ENCODE measurements around the gene SLC9A5. TPM values are rescaled to one million over a fixed set of nuclear protein-coding genes. Genes with fewer than 3 reads are reported as not detected.

SLC9A5 gene
- polyA plus RNA-seq, 12 donors = 0.54 to 1.9 (median 1.1) TPM; not detected in 2

GRCh38 chr16:67257486-67258160 lies 8.8 kb downstream of the SLC9A5 start:
- no peak for DNase-seq

GRCh38 chr16:67258161-67258835 lies 9.5 kb downstream of the SLC9A5 start:
- DNase-seq = no peak

GRCh38 chr16:67259705-67260104 lies 10.9 kb downstream of the SLC9A5 start:
- DNase-seq = no peak

GRCh38 chr16:67260426-67261063 lies 11.8 kb downstream of the SLC9A5 start:
- DNase-seq = no peak

GRCh38 chr16:67263201-67263600 lies 14.4 kb downstream of the SLC9A5 start:
- DNase-seq = no peak

- no peak for DNase-seq
Measured at GRCh38 chr16:67264277-67264676, 15.5 kb downstream of the SLC9A5 start.

- no peak for DNase-seq
Measured at GRCh38 chr16:67264866-67265265, 16.1 kb downstream of the SLC9A5 start.

GRCh38 chr16:67265834-67266233 lies 17.1 kb downstream of the SLC9A5 start:
- DNase-seq = no peak

GRCh38 chr16:67268136-67268579 lies 19.4 kb downstream of the SLC9A5 start:
- no peak for DNase-seq

GRCh38 chr16:67269766-67270165 lies 21.0 kb downstream of the SLC9A5 start:
- no peak for DNase-seq

- DNase-seq = no peak
Measured at GRCh38 chr16:67270931-67271338, 22.2 kb downstream of the SLC9A5 start.

GRCh38 chr16:67271446-67271845 lies 22.7 kb downstream of the SLC9A5 start:
- DNase-seq = no peak

- no peak for DNase-seq
Measured at GRCh38 chr16:67275321-67275720, 26.5 kb downstream of the SLC9A5 start.

- DNase-seq = no peak
Measured at GRCh38 chr16:67277294-67277998, 28.7 kb downstream of the SLC9A5 start.

GRCh38 chr16:67277999-67278772 lies 29.4 kb downstream of the SLC9A5 start:
- no peak for DNase-seq

- DNase-seq = no peak
Measured at GRCh38 chr16:67278773-67279295, 30.1 kb downstream of the SLC9A5 start.

GRCh38 chr16:67279296-67280089 lies 30.7 kb downstream of the SLC9A5 start, which contains the start of gene PLEKHG4:
Gene PLEKHG4, plus strand, starts transcription at chr16:67279532. Its CDS starts 513 bp downstream, at chr16:67280045.
- DNase-seq = peak; percentile 58

GRCh38 chr16:67280090-67281015 lies 31.6 kb downstream of the SLC9A5 start:
- no peak for DNase-seq

Measured in muscle of arm (tissue), 12 donors.